Common myeloid progenitor, CD34-positive (primary cell): ENCODE data around the gene ABHD16B.

ENCODE experiments used
- CTCF ChIA-PET: fragments of 350-600 bp; sonication (Branson Sonifier 250); formaldehyde crosslinking; loops from one replicate; lab custom pipeline; 2021; ENCODE audit warnings: antibody characterized with exemption; lab: Charles Lee
- POLR2A ChIA-PET: fragments of 350-600 bp; sonication (Branson Sonifier 250); formaldehyde crosslinking; loops from one replicate; lab custom pipeline; 2021; ENCODE audit warnings: antibody characterized with exemption; lab: Charles Lee
- DNase-seq, 3 donors: peaks; one replicate each; pipeline versions ENCODE4 v3.0.0 to v3.0.0-alpha.2; 2013
- H3K27ac ChIP-seq, 2 experiments: 1 replicate in 1 of 2; 2 replicates in 1 of 2; pipeline ENCODE4 v1.7.0; 2013; ENCODE audit warnings: inconsistent platforms in 2 of 2, low read length in 2 of 2, mild to moderate bottlenecking in 2 of 2, low read depth in 1 of 2, moderate library complexity in 1 of 2; ENCODE audit not compliant: severe bottlenecking in 2 of 2, insufficient read depth in 1 of 2, poor library complexity in 1 of 2
- H3K27me3 ChIP-seq, 5 experiments: replicated peaks in 2 of 5; 1 replicate in 3 of 5; 2 replicates in 2 of 5; pipeline versions ENCODE4 v1.6.1 to v1.7.0; 2013; ENCODE audit warnings: low read length in 4 of 5, mild to moderate bottlenecking in 2 of 5, moderate library complexity in 2 of 5, inconsistent platforms in 1 of 5; ENCODE audit not compliant: insufficient read depth in 5 of 5, control insufficient read depth in 4 of 5
- H3K36me3 ChIP-seq, 4 experiments: 1 replicate in 2 of 4; 2 replicates in 2 of 4; pipeline versions ENCODE4 v1.6.1 to v1.7.0; 2013; ENCODE audit warnings: low read length in 3 of 4, control low read depth in 1 of 4, mild to moderate bottlenecking in 1 of 4; ENCODE audit not compliant: control insufficient read depth in 4 of 4, insufficient read depth in 4 of 4
- H3K4me1 ChIP-seq, 4 experiments: 1 replicate in 3 of 4; 2 replicates in 1 of 4; pipeline versions ENCODE4 v1.6.1 to v1.7.1; 2013; ENCODE audit warnings: low read length in 3 of 4, mild to moderate bottlenecking in 3 of 4, control low read depth in 1 of 4, inconsistent platforms in 1 of 4, moderate library complexity in 1 of 4; ENCODE audit not compliant: control insufficient read depth in 4 of 4, insufficient read depth in 4 of 4; ENCODE audit errors: control extremely low read depth in 1 of 4
- H3K4me3 ChIP-seq, 7 experiments: 1 replicate in 4 of 7; 2 replicates in 3 of 7; pipeline versions ENCODE4 v1.5.1 to v1.7.0; 2013; ENCODE audit warnings: mild to moderate bottlenecking in 7 of 7, low read length in 6 of 7, moderate library complexity in 6 of 7, inconsistent platforms in 2 of 7, low read depth in 2 of 7, control low read depth in 1 of 7; ENCODE audit not compliant: insufficient read depth in 4 of 7, control insufficient read depth in 1 of 7; ENCODE audit errors: extremely low read depth in 1 of 7
- H3K9me3 ChIP-seq, 5 experiments: 1 replicate in 4 of 5; 2 replicates in 1 of 5; pipeline versions ENCODE4 v1.6.1 to v1.7.1; 2013; ENCODE audit warnings: low read length in 4 of 5, mild to moderate bottlenecking in 2 of 5, inconsistent platforms in 1 of 5, low read depth in 1 of 5, moderate library complexity in 1 of 5; ENCODE audit not compliant: control insufficient read depth in 4 of 5, insufficient read depth in 2 of 5; ENCODE audit errors: control extremely low read depth in 1 of 5
- WGBS: methylation state at CpG from one replicate; pipeline ENCODE4 v1.1.5; 2013; ENCODE audit not compliant: insufficient coverage; 5-methylcytosine and 5-hydroxymethylcytosine counted together

Gene ABHD16B

GRCh38 chr20:63823691-63824311, 37.5 kb upstream of the ABHD16B start:
- Histone ChIP-seq H3K27ac (no peak overlapping the region), H3K27me3 (no peaks in the 10 kb centered on the region), H3K9me3 (no peaks in the 10 kb centered on the region), H3K4me1 (peaks cover 0 to 12% (median 4%) of the 10 kb centered on the region in 4 experiments), H3K36me3 (no peaks in the 10 kb centered on the region), H3K4me3 (no peak overlapping the region)
- POLR2A ChIA-PET: no interaction called here
- WGBS: 100% methylated on average over 3 of the region's 12 CpGs
- DNase-seq: no peak
- CTCF ChIA-PET: no interaction called here

- H3K9me3 ChIP-seq: no peaks in the 10 kb centered on the region
- CTCF ChIA-PET: interaction anchor here (0.8 to 1.5 kb wide), 2 partner anchors 20 to 33 kb away, joined by 3 to 5 read pairs; no protein-coding TSS in a partner anchor
- H3K27me3 ChIP-seq: no peaks in the 10 kb centered on the region
- no peak overlapping the region for H3K4me3 ChIP-seq
- DNase-seq: no peak
- POLR2A ChIA-PET: no interaction called here
- no peaks in the 10 kb centered on the region for H3K36me3 ChIP-seq
- H3K27ac ChIP-seq: no peak overlapping the region
- WGBS: 96% methylated on average over 15 of the region's 25 CpGs
- H3K4me1 ChIP-seq: peaks cover 5 to 21% (median 16%) of the 10 kb centered on the region in 4 experiments
Observed at GRCh38 chr20:63825331-63826118, 35.8 kb upstream of the ABHD16B start.

GRCh38 chr20:63826753-63827152, 34.5 kb upstream of the ABHD16B start:
- WGBS: 98% methylated on average over 13 of the region's 13 CpGs
- ChIA-PET POLR2A (no interaction called here), CTCF (interaction anchor here (1.4 to 1.5 kb wide), 2 partner anchors 18 to 32 kb away, joined by 3 to 5 read pairs; no protein-coding TSS in a partner anchor)

GRCh38 chr20:63828124-63828523, 33.2 kb upstream of the ABHD16B start:
- H3K4me1 ChIP-seq: peaks cover 5 to 27% (median 19%) of the 10 kb centered on the region in 4 experiments
- H3K27me3 ChIP-seq: peaks cover 0 to 7% (median 2%) of the 10 kb centered on the region in 5 experiments
- CTCF ChIA-PET: no interaction called here
- H3K9me3 ChIP-seq: no peaks in the 10 kb centered on the region
- H3K27ac ChIP-seq: no peak overlapping the region
- no peaks in the 10 kb centered on the region for H3K36me3 ChIP-seq
- DNase-seq: no peak
- H3K4me3 ChIP-seq: no peak overlapping the region
- WGBS: no CpG with 5 or more reads among the region's 8 CpGs
- POLR2A ChIA-PET: no interaction called here

More at GRCh38 chr20:63826753-63827152, 34.5 kb upstream of the ABHD16B start:
- H3K4me1 ChIP-seq: peaks cover 5 to 21% (median 17%) of the 10 kb centered on the region in 4 experiments
- no peaks in the 10 kb centered on the region for H3K9me3 ChIP-seq
- H3K4me3 ChIP-seq: no peak overlapping the region
- H3K27ac ChIP-seq: no peak overlapping the region
- no peaks in the 10 kb centered on the region for H3K36me3 ChIP-seq
- H3K27me3 ChIP-seq: no peaks in the 10 kb centered on the region
- no peak for DNase-seq

- H3K27ac ChIP-seq: no peak overlapping the region
- no peak overlapping the region for H3K4me3 ChIP-seq
- ChIA-PET POLR2A (no interaction called here), CTCF (no interaction called here)
- no peak for DNase-seq
- H3K4me1 ChIP-seq: peaks cover 5 to 27% (median 19%) of the 10 kb centered on the region in 4 experiments
- H3K9me3 ChIP-seq: no peaks in the 10 kb centered on the region
- WGBS: 89% methylated on average over 13 of the region's 14 CpGs
- peaks cover 0 to 7% (median 2%) of the 10 kb centered on the region in 5 experiments for H3K27me3 ChIP-seq
- H3K36me3 ChIP-seq: no peaks in the 10 kb centered on the region
Observed at GRCh38 chr20:63828545-63828944, 32.8 kb upstream of the ABHD16B start.

- H3K27ac ChIP-seq: no peak overlapping the region
- peaks cover 5 to 27% (median 19%) of the 10 kb centered on the region in 4 experiments for H3K4me1 ChIP-seq
- no peak overlapping the region for H3K4me3 ChIP-seq
- POLR2A ChIA-PET: no interaction called here
- 94% methylated on average over 8 of the region's 10 CpGs for WGBS
- no peaks in the 10 kb centered on the region for H3K9me3 ChIP-seq
- CTCF ChIA-PET: no interaction called here
- H3K36me3 ChIP-seq: no peaks in the 10 kb centered on the region
- no peak for DNase-seq
- H3K27me3 ChIP-seq: peaks cover 0 to 7% (median 2%) of the 10 kb centered on the region in 5 experiments
Observed at GRCh38 chr20:63828951-63829350, 32.3 kb upstream of the ABHD16B start.

- H3K27ac ChIP-seq: no peak overlapping the region
- 0% methylated on average over 2 of the region's 10 CpGs for WGBS
- ChIA-PET CTCF (interaction anchor here (1.4 kb wide), 1 partner anchor 12 kb away, joined by 4 read pairs; no protein-coding TSS in a partner anchor), POLR2A (no interaction called here)
- H3K4me1 ChIP-seq: peaks cover 5 to 27% (median 19%) of the 10 kb centered on the region in 4 experiments
- H3K4me3 ChIP-seq: peak overlapping the region; percentile 13 to 86 (median 71)
- H3K27me3 ChIP-seq: peaks cover 0 to 7% (median 2%) of the 10 kb centered on the region in 5 experiments
- no peaks in the 10 kb centered on the region for H3K9me3 ChIP-seq
- DNase-seq: peak in 1 of 3 donors; percentile 51
- H3K36me3 ChIP-seq: no peaks in the 10 kb centered on the region
Observed at GRCh38 chr20:63829603-63829944, 31.7 kb upstream of the ABHD16B start.
